Ishikawa (cell line): ENCODE measurements around the gene BAD.

Experiments used
- CEBPB ChIP-seq: IDR thresholded peaks from 2 replicates; pipeline ENCODE4 v1.6.1; 2012
- CREB1 ChIP-seq: IDR thresholded peaks from 2 replicates; pipeline ENCODE4 v1.6.1; 2012; ENCODE audit warnings: low read depth
- EGR1 ChIP-seq: IDR thresholded peaks from 2 replicates; pipeline ENCODE4 v1.6.1; 2012
- EP300 ChIP-seq: IDR thresholded peaks from 2 replicates; pipeline ENCODE4 v1.6.1; 2012; ENCODE audit warnings: borderline replicate concordance
- TAF1 ChIP-seq: IDR thresholded peaks from 2 replicates; pipeline ENCODE4 v1.6.1; 2012; ENCODE audit warnings: low read depth, mild to moderate bottlenecking
- TCF12 ChIP-seq: IDR thresholded peaks from 2 replicates; pipeline ENCODE4 v1.6.1; 2012; ENCODE audit warnings: low read depth
- ZBTB7A ChIP-seq: IDR thresholded peaks from 2 replicates; pipeline ENCODE4 v1.6.1; 2012; ENCODE audit warnings: low read depth

DNA sequence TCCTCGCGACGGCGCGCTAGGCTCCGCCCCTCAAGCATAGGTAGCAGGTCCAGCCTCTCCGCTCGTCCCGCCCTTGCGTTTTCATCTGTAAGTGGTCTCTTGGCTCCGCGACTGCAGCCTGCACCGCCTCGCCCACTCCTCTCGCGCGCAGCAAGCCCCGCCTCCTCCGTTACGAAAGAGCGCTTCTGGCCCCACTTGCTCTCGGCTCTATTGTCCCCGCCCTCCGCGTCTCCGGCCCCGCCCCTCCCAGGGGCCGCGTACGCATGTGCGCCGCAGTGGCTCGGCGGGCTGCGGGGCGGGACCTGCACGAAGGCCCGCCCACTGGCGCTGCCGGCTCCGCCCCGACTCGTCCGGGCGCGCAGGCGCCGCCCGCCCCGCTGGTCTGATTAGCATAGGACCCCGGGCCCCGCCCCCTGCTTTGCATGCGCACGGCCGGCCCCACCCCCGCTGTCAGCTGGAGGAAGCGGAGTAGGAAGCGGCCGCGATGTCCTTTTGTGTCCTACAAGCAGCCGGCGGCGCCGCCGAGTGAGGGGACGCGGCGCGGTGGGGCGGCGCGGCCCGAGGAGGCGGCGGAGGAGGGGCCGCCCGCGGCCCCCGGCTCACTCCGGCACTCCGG, 20.7 kb upstream of the BAD start, which contains the start of gene ESRRA:
- peak; percentile 79; the same call in 1 of the 2 replicates for TF ChIP-seq ZBTB7A
- no peak for TF ChIP-seq TAF1
- no peak for TF ChIP-seq EP300
- no peak for TF ChIP-seq TCF12
- peak; percentile 66 for TF ChIP-seq CEBPB
- no peak for TF ChIP-seq CREB1
- TF ChIP-seq EGR1, result no peak
